Measurements from ENCODE around the gene FARS2. TPM values are rescaled to one million over a fixed set of nuclear protein-coding genes. Genes with fewer than 3 reads are reported as not detected.

Gene FARS2
- total and polyA plus RNA-seq, 2 donors (not counting 3 experiments of a cell fraction or from before 2014, with no cell fraction given): 20.2 to 20.5 TPM

- H3K36me3 ChIP-seq (ENCODE audit: control insufficient read depth in 2 of 2, extremely low read depth in 1 of 2, insufficient read depth in 2 of 2, low read length in 2 of 2): no peaks in the 10 kb centered on the region
- H3K9me3 ChIP-seq (replicated peaks; ENCODE audit: control insufficient read depth, insufficient read depth, low read length): no peaks in the 10 kb centered on the region
- no peaks in the 10 kb centered on the region for H3K4me1 ChIP-seq (ENCODE audit: control insufficient read depth, extremely low read depth, insufficient read depth, low read length)
- ChIA-PET CTCF (interaction anchor here (2.0 kb wide), 1 partner anchor 199 kb away, joined by 8 read pairs; no protein-coding TSS in a partner anchor), POLR2A (no interaction called here)
- H3K9ac ChIP-seq (replicated peaks; ENCODE audit: extremely low read depth, insufficient read depth, low read length): no peak overlapping the region
- no peak for DNase-seq (ENCODE audit: low read depth, low spot score)
- no peaks in the 10 kb centered on the region for H3K27me3 ChIP-seq (ENCODE audit: control insufficient read depth in 2 of 2, insufficient read depth in 2 of 2, low read length in 2 of 2)
- TF ChIP-seq JUN (IDR thresholded peaks at IDR 0.05; ENCODE audit: borderline replicate concordance, insufficient read depth, insufficient read length, low read depth) (no peak), EZH2 (IDR thresholded peaks at IDR 0.05; ENCODE audit: borderline replicate concordance, low read depth, low read length, severe bottlenecking) (no peak), POLR2AphosphoS5 (IDR thresholded peaks at IDR 0.05; ENCODE audit: insufficient read depth, low read depth, low read length) (no peak), MYC (IDR thresholded peaks at IDR 0.05; ENCODE audit: low read depth, low read length) (no peak), GATA2 (IDR thresholded peaks at IDR 0.05; ENCODE audit: insufficient read depth, insufficient read length, low read depth, low read length) (no peak), POLR2A (IDR thresholded peaks at IDR 0.05; ENCODE audit: low read depth, low read length) (no peak), FOS (IDR thresholded peaks at IDR 0.05; ENCODE audit: borderline replicate concordance, insufficient read depth, low read length) (no peak)
- TF ChIP-seq, protein P1, sequence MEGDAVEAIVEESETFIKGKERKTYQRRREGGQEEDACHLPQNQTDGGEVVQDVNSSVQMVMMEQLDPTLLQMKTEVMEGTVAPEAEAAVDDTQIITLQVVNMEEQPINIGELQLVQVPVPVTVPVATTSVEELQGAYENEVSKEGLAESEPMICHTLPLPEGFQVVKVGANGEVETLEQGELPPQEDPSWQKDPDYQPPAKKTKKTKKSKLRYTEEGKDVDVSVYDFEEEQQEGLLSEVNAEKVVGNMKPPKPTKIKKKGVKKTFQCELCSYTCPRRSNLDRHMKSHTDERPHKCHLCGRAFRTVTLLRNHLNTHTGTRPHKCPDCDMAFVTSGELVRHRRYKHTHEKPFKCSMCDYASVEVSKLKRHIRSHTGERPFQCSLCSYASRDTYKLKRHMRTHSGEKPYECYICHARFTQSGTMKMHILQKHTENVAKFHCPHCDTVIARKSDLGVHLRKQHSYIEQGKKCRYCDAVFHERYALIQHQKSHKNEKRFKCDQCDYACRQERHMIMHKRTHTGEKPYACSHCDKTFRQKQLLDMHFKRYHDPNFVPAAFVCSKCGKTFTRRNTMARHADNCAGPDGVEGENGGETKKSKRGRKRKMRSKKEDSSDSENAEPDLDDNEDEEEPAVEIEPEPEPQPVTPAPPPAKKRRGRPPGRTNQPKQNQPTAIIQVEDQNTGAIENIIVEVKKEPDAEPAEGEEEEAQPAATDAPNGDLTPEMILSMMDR (IDR thresholded peaks at IDR 0.05; ENCODE audit: extremely low read depth in 1 of 2, insufficient read depth in 1 of 2, low read depth in 1 of 2, low read length in 2 of 2): no peak
- TF ChIP-seq, protein P2, sequence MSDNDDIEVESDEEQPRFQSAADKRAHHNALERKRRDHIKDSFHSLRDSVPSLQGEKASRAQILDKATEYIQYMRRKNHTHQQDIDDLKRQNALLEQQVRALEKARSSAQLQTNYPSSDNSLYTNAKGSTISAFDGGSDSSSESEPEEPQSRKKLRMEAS (IDR thresholded peaks at IDR 0.05; ENCODE audit: insufficient read depth, insufficient read length): no peak
- no peak overlapping the region for H2AFZ ChIP-seq (ENCODE audit: low read depth, low read length)
- H3K9me1 ChIP-seq (replicated peaks; ENCODE audit: control insufficient read depth, extremely low read depth, insufficient read depth, low read length): no peaks in the 10 kb centered on the region
- H4K20me1 ChIP-seq (replicated peaks; ENCODE audit: control insufficient read depth, extremely low read depth, insufficient read depth, low read length): no peaks in the 10 kb centered on the region
- no peak overlapping the region for H3K27ac ChIP-seq (ENCODE audit: insufficient read depth, low read depth, low read length)
- dilution Hi-C loops (cut with MboI; ENCODE audit: extremely low pct_ligation_motif_present, low sequenced_read_pairs) (no loop called here), intact Hi-C loops (cut with micrococcal nuclease) (loop anchor here (5.0 kb wide), 1 partner anchor 198 kb away; no protein-coding TSS in a partner anchor)
- no TSS peak for BruUV-seq (replicated peaks)
- no peaks in the 10 kb centered on the region for H3K79me2 ChIP-seq (ENCODE audit: control insufficient read depth, insufficient read depth, low read length)
- no peak overlapping the region for H3K4me2 ChIP-seq (ENCODE audit: insufficient read depth, low read length)
- H3K4me3 ChIP-seq (replicated peaks in 1 of 3; ENCODE audit: insufficient read depth in 1 of 3, low read depth in 1 of 3, low read length in 3 of 3): no peak overlapping the region
- no peak for FAIRE-seq
These were observed 409.1 kb downstream of the FARS2 start for GRCh38 chr6:5670381-5670780.
